ENCODE results near the gene CTDSPL. TPM values are rescaled to one million over a fixed set of nuclear protein-coding genes. Genes with fewer than 3 reads are reported as not detected.

Gene CTDSPL
- total and polyA plus RNA-seq, 2 of the 13 experiments (the other 11 are each of a cell fraction or from before 2014, with no cell fraction given): 26.1 to 142 TPM

DNA sequence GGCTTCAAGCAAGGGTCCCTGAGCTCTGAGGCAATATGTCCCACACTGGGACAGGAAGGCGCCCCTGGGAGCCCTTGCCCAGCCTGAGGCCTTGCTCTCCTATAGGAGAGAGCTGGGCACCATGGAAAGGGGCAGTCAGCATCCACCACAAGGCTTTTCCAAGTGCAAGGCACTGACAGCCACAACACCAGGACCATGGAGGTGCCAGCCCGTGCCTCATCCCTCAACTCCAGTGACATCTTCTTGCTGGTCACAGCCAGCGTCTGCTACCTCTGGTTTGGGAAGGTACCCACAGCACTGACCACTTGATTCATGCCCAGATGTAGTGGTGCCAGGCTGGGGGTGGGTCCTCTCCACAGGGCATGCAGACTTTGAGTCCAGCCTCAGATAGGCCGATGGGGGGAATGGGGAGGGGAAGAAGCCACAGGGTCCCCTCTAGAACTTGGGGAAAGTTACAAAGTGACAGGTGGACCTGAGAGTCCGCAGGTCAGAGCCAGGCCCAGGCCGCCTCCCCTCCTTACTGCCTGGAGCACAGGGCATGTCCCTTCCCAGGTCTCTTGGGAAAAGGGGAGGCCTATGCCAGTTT lies 140.7 kb downstream of the CTDSPL start:
- H3K36me3 ChIP-seq (replicated peaks in 1 of 2; ENCODE audit: control insufficient read depth in 1 of 2, insufficient read depth in 2 of 2, low read length in 2 of 2): no peaks in the 10 kb centered on the region
- no peaks in the 10 kb centered on the region for H3K79me2 ChIP-seq (ENCODE audit: insufficient read depth, low read length)
- no peak overlapping the region for H3K27ac ChIP-seq (ENCODE audit: extremely low read length, insufficient read depth, low read length)
- H3K9me3 ChIP-seq (ENCODE audit: low read length): no peaks in the 10 kb centered on the region
- CTCF ChIA-PET (ENCODE audit: low intra/inter-chr PET ratio, low total read pairs): interaction anchor here (1.9 to 2.1 kb wide), 2 partner anchors 28 kb away, joined by 7 to 21 read pairs; no protein-coding TSS in a partner anchor
- H4K20me1 ChIP-seq (ENCODE audit: insufficient read depth, low read length): no peaks in the 10 kb centered on the region
- H3K4me3 ChIP-seq (replicated peaks in 1 of 3; ENCODE audit: insufficient read depth in 1 of 3, low read depth in 2 of 3, low read length in 3 of 3): peak overlapping the region in 1 of 3 experiments; percentile 77; a peak in 1 of 6 replicates
- POLR2A ChIA-PET: no interaction called here
- FAIRE-seq: no peak
- peak overlapping the region; percentile 97; the same call in 1 of the 2 replicates for H3K4me2 ChIP-seq (ENCODE audit: low read depth, low read length)
- TF ChIP-seq SP4 (CRISPR knock-in tag; IDR thresholded peaks at IDR 0.05): peak; percentile 24; the same call in 1 of the 2 replicates
- no peak for TF ChIP-seq ZNF251 (CRISPR knock-in tag; IDR thresholded peaks at IDR 0.05)
- WGBS (ENCODE audit: low lambda C conversion rate): 52% methylated on average over 4 of the region's 6 CpGs
- BruUV-seq (replicated peaks): no TSS peak
- no peak overlapping the region for H2AFZ ChIP-seq (ENCODE audit: low read length)
- intact Hi-C loops (cut with micrococcal nuclease; ENCODE audit: unreplicated experiment) (no loop called here), in situ Hi-C loops (cut with HindIII; ENCODE audit: extremely low pct_ligation_motif_present, low pct_unique_long_range_greater_than_20kb) (loop anchor here (5.0 kb wide), 1 partner anchor 145 kb away; no protein-coding TSS in a partner anchor)
- H3K4me1 ChIP-seq (ENCODE audit: insufficient read depth, low read length): peaks cover 75% of the 10 kb centered on the region
- ATAC-seq: no peak
- peak overlapping the region; percentile 55; the same call in 1 of the 2 replicates for H3K9ac ChIP-seq (ENCODE audit: insufficient read depth, low read depth, low read length)
- DNase-seq (ENCODE audit: low spot score): no peak
- H3K27me3 ChIP-seq (ENCODE audit: control insufficient read depth in 1 of 2, insufficient read depth in 2 of 2, low read length in 2 of 2): peaks cover 0 to 16% of the 10 kb centered on the region in 2 experiments; a peak in 2 of 5 replicates

DNA sequence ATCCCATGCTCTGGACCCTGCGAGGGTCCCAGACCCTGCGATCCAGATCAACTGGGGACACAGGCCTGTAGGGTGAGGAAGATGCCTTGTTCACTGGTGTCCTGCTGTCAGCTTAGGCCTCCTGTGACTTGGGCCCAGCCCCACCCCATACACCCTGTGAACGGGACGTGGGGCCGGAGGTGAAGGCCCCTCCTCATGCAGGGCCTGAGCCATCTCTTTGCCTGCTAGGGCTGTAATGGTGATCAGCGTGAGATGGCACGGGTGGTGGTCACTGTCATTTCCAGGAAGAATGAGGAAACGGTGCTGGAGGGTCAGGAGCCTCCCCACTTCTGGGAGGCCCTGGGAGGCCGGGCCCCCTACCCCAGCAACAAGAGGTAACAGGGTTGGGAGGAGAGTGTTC lies 141.3 kb downstream of the CTDSPL start:
- CTCF ChIA-PET (ENCODE audit: low intra/inter-chr PET ratio, low total read pairs): interaction anchor here (1.5 to 2.1 kb wide), 2 partner anchors 28 to 147 kb away, joined by 4 to 21 read pairs; no protein-coding TSS in a partner anchor
- Histone ChIP-seq H3K27me3 (ENCODE audit: control insufficient read depth in 1 of 2, insufficient read depth in 2 of 2, low read length in 2 of 2) (peaks cover 0 to 16% of the 10 kb centered on the region in 2 experiments; a peak in 2 of 5 replicates), H3K4me2 (ENCODE audit: low read depth, low read length) (peak overlapping the region; percentile 97), H3K36me3 (replicated peaks in 1 of 2; ENCODE audit: control insufficient read depth in 1 of 2, insufficient read depth in 2 of 2, low read length in 2 of 2) (no peaks in the 10 kb centered on the region; a peak in 1 of 5 replicates), H3K4me1 (ENCODE audit: insufficient read depth, low read length) (peaks cover 72% of the 10 kb centered on the region), H2AFZ (ENCODE audit: low read length) (peak overlapping the region; percentile 70), H3K27ac (ENCODE audit: extremely low read length, insufficient read depth, low read length) (no peak overlapping the region), H3K9me3 (ENCODE audit: low read length) (no peaks in the 10 kb centered on the region), H3K4me3 (replicated peaks in 1 of 3; ENCODE audit: insufficient read depth in 1 of 3, low read depth in 2 of 3, low read length in 3 of 3) (peak overlapping the region in 1 of 3 experiments; percentile 77; a peak in 2 of 6 replicates), H4K20me1 (ENCODE audit: insufficient read depth, low read length) (no peaks in the 10 kb centered on the region), H3K9ac (ENCODE audit: insufficient read depth, low read depth, low read length) (peak overlapping the region; percentile 55; the same call in 1 of the 2 replicates), H3K79me2 (ENCODE audit: insufficient read depth, low read length) (no peaks in the 10 kb centered on the region)
- FAIRE-seq: no peak
- BruUV-seq (replicated peaks): no TSS peak
- TF ChIP-seq, protein P1, sequence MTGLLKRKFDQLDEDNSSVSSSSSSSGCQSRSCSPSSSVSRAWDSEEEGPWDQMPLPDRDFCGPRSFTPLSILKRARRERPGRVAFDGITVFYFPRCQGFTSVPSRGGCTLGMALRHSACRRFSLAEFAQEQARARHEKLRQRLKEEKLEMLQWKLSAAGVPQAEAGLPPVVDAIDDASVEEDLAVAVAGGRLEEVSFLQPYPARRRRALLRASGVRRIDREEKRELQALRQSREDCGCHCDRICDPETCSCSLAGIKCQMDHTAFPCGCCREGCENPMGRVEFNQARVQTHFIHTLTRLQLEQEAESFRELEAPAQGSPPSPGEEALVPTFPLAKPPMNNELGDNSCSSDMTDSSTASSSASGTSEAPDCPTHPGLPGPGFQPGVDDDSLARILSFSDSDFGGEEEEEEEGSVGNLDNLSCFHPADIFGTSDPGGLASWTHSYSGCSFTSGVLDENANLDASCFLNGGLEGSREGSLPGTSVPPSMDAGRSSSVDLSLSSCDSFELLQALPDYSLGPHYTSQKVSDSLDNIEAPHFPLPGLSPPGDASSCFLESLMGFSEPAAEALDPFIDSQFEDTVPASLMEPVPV (CRISPR knock-in tag; IDR thresholded peaks at IDR 0.05): 0 out of 2 replicates have a peak, but pooled peaks have one; percentile 40
- no peak for TF ChIP-seq ZNF432 (CRISPR knock-in tag; IDR thresholded peaks at IDR 0.05; ENCODE audit: borderline replicate concordance)
- no peak for TF ChIP-seq ZMAT3 (CRISPR knock-in tag; conservative IDR thresholded peaks at IDR 0.05)
- no peak for TF ChIP-seq ZNF20 (CRISPR knock-in tag; IDR thresholded peaks at IDR 0.05)
- 0 out of 2 replicates have a peak, but pooled peaks have one; percentile 47 for TF ChIP-seq CAMTA2 (CRISPR knock-in tag; IDR thresholded peaks at IDR 0.05; ENCODE audit: borderline replicate concordance)
- TF ChIP-seq, protein P2, sequence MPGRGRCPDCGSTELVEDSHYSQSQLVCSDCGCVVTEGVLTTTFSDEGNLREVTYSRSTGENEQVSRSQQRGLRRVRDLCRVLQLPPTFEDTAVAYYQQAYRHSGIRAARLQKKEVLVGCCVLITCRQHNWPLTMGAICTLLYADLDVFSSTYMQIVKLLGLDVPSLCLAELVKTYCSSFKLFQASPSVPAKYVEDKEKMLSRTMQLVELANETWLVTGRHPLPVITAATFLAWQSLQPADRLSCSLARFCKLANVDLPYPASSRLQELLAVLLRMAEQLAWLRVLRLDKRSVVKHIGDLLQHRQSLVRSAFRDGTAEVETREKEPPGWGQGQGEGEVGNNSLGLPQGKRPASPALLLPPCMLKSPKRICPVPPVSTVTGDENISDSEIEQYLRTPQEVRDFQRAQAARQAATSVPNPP (CRISPR knock-in tag; IDR thresholded peaks at IDR 0.05): no peak
- no peak for TF ChIP-seq ZNF629 (CRISPR knock-in tag; conservative IDR thresholded peaks at IDR 0.05)
- TF ChIP-seq SP4 (CRISPR knock-in tag; IDR thresholded peaks at IDR 0.05): no peak; the same call in 1 of the 2 replicates
- no peak for TF ChIP-seq ZNF501 (CRISPR knock-in tag; IDR thresholded peaks at IDR 0.05)
- 100% methylated on average over 1 of the region's 9 CpGs for WGBS (ENCODE audit: low lambda C conversion rate)
- in situ Hi-C loops (cut with HindIII; ENCODE audit: extremely low pct_ligation_motif_present, low pct_unique_long_range_greater_than_20kb): loop anchor here (5.0 kb wide), 1 partner anchor 146 kb away; no protein-coding TSS in a partner anchor
- no peak for DNase-seq (ENCODE audit: low spot score)
- intact Hi-C loops (cut with micrococcal nuclease; ENCODE audit: unreplicated experiment): loop anchor here (1.0 kb wide), 2 partner anchors 29 to 148 kb away; no protein-coding TSS in a partner anchor
- POLR2A ChIA-PET: interaction anchor here (1.1 kb wide), 1 partner anchor 93 kb away, joined by 4 read pairs; no protein-coding TSS in a partner anchor
- no peak for ATAC-seq

Measured in HepG2 (cell line).